Sigmoid colon (tissue), 4 donors: ENCODE data around the gene LEMD2.

Experiments used
- CTCF ChIP-seq, 4 experiments: fragments of 450-650 bp in 3 of 4; fragments of 200-600 bp in 1 of 4; IDR thresholded peaks; one replicate each; pipeline ENCODE4 v1.5.1; 2016 to 2019; ENCODE audit warnings: antibody characterized with exemption in 4 of 4, mild to moderate bottlenecking in 3 of 4, moderate library complexity in 2 of 4
- POLR2AphosphoS5 ChIP-seq, 4 donors: sonication (generic); formaldehyde crosslinking; IDR thresholded peaks; one replicate each; pipeline ENCODE4 v1.6.1; 2017; ENCODE audit warnings: antibody characterized with exemption in 4 of 4

- TF ChIP-seq CTCF (IDR thresholded peaks at IDR 0.05) (no peak), POLR2AphosphoS5 (IDR thresholded peaks at IDR 0.05) (no peak)
These were observed 33.7 kb downstream of the LEMD2 start for GRCh38 chr6:33755070-33755869.
